Rectal smooth muscle tissue (tissue), 1 donor: ENCODE results near the gene KIF20A.
"Not testable (repeated sequence)": the region's sequence is repeated elsewhere in the genome, so short reads cannot be mapped to it uniquely, and the experiment has no call there.

Source experiments
- H3K27ac ChIP-seq: one replicate; pipeline ENCODE4 v1.7.0; 2013; ENCODE audit warnings: low read depth, low read length, inconsistent platforms
- H3K27me3 ChIP-seq: one replicate; pipeline ENCODE4 v1.7.0; 2013; ENCODE audit warnings: low read length; ENCODE audit not compliant: control insufficient read depth, insufficient read depth
- H3K36me3 ChIP-seq: one replicate; pipeline ENCODE4 v1.7.0; 2013; ENCODE audit warnings: low read length; ENCODE audit not compliant: control insufficient read depth, insufficient read depth
- H3K4me1 ChIP-seq: one replicate; pipeline ENCODE4 v1.7.0; 2013; ENCODE audit warnings: low read length; ENCODE audit not compliant: control insufficient read depth, insufficient read depth
- H3K4me3 ChIP-seq: one replicate; pipeline ENCODE4 v1.7.0; 2013; ENCODE audit warnings: low read length
- H3K9ac ChIP-seq: one replicate; pipeline ENCODE4 v1.7.0; 2013; ENCODE audit warnings: low read length

Gene KIF20A

DNA sequence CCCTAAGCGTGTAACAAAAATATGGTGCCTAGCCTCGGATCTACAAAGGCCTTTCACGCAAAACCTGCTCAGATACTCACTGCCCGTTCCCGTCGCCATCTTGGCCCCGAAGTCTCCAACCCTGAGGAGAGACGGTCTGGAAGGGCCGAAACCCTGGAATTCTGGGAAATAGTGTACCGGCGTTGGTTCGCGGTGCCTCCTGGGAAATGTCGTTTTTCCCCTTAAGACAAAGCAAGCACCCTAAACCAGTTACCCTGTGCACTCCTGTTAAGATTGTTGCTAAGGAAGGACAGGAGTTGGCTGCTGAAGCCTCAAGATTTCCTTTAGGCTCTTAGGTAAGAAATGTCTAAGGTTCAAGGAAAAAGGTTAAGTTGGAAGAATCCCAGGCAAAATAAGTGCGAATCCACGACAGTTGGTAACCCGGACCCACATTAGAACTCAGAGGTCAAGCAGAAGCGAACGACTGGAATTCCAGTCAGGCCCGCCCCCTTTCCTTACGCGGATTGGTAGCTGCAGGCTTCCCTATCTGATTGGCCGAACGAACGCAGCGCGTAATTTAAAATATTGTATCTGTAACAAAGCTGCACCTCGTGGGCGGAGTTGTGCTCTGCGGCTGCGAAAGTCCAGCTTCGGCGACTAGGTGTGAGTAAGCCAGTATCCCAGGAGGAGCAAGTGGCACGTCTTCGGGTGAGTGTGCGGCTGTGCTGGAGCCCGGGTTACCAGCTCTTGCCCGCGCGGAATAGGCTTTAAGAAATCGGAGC lies at the start of gene KIF20A, which contains the start of gene BRD8:
Gene KIF20A, plus strand, starts transcription at position 597 of the 761 bp plus-strand sequence. CDS start 569 bp downstream, outside the sequence.
Gene BRD8, minus strand, starts transcription at position 115 of the 761 bp plus-strand sequence. Its CDS starts 16 bp downstream, at position 99.
- H3K27me3 ChIP-seq = no peaks in the 10 kb centered on the region
- H3K9ac ChIP-seq = peak within 1 kb of the TSS; percentile 71
- H3K27ac ChIP-seq = peak within 1 kb of the TSS; percentile 89
- H3K36me3 ChIP-seq = peaks cover 3% of the 10 kb centered on the region
- H3K4me1 ChIP-seq = peaks cover 6% of the 10 kb centered on the region
- peak within 1 kb of the TSS; percentile 97 for H3K4me3 ChIP-seq

DNA sequence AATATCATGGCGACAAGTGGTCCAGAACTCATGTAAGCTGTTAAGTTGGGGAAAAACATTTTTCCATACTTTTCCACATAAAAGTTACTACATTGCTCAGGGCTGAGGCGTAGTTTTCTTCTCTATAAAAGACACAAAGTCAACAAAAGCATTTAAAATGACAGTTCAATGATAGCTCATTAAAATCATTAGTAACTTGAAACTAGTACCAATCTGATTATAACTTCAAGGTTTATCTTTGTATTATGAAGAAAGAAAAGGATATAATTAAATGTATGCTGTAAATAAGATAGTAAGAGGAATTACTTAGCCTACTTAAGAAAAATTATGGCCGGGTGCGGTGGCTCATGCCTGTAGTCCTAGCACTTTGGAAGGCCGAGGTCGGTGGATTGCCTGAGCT lies 49.6 kb upstream of the KIF20A start:
- no peaks in the 10 kb centered on the region for H3K36me3 ChIP-seq
- no peak overlapping the region for H3K9ac ChIP-seq
- no peak overlapping the region for H3K4me3 ChIP-seq
- no peaks in the 10 kb centered on the region for H3K4me1 ChIP-seq
- no peaks in the 10 kb centered on the region for H3K27me3 ChIP-seq
- no peak overlapping the region for H3K27ac ChIP-seq

DNA sequence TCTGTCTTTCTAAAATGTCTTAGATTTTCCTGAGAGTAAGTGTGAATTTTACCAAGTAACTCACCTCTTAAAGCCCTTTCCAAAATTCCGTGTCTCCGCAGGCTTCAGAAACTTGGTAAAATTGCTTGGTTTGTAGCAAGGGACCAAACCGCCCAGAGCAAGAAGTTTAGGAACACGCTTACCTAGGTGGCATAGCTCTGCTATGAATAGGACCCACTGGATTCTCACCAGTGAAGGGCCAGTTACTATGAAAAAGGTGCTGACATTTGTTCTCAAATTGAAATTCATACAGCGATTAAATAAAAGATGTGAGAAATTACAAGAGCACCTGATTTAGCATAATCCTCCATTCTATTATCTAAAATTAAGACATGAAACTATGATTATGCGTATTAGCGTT lies 46.4 kb upstream of the KIF20A start:
- Histone ChIP-seq H3K9ac (no peak overlapping the region), H3K4me3 (no peak overlapping the region), H3K36me3 (no peaks in the 10 kb centered on the region), H3K27ac (no peak overlapping the region), H3K4me1 (no peaks in the 10 kb centered on the region), H3K27me3 (no peaks in the 10 kb centered on the region)

DNA sequence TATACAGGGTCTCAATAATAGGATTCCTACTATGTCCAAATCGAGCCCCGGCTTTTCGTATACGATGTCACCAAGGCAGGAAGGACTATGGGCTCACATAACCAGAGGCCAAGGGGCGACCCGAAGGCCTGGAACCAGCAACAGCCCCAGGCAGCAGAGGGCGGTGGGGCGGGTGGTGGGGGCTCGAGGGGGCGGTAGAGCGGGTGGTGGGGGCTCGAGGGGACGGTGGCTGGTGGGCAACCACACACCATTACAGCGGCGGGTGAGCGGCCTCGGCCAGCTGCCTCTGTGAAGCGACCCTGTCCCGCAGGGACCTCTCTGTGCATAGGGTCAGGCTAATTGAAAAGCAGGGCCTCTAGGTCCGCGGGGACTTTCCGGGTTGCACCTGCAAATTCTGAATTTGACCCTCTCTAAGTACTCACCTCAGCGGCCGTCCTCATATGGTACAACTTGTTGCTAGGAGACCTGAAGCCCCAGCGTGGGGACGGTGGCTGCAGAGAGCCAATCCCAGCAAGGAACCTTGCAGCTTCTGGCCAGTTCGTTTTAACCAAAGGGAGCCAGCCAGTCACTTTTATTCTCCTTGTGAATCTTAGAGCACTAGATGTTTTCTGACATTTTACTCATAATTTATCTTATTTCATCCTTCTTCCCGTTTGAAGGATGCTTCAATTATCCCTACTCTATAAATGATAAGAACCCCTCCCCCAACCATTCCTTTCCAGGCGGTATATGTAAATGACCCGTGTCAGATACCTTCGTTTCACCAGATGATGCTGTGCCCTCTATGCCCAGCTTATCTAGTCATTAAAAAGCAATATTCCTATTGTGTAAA lies 39.7 kb upstream of the KIF20A start, which contains the start of gene NME5:
Gene NME5, minus strand, starts transcription at position 480 of the 832 bp plus-strand sequence. CDS start 648 bp downstream, outside the sequence.
- peak within 1 kb of the TSS; percentile 79 for H3K4me3 ChIP-seq
- no peak within 1 kb of the TSS for H3K27ac ChIP-seq
- no peak within 1 kb of the TSS for H3K9ac ChIP-seq
- H3K36me3 ChIP-seq = no peaks in the 10 kb centered on the region
- H3K4me1 ChIP-seq = no peaks in the 10 kb centered on the region
- H3K27me3 ChIP-seq = no peaks in the 10 kb centered on the region

DNA sequence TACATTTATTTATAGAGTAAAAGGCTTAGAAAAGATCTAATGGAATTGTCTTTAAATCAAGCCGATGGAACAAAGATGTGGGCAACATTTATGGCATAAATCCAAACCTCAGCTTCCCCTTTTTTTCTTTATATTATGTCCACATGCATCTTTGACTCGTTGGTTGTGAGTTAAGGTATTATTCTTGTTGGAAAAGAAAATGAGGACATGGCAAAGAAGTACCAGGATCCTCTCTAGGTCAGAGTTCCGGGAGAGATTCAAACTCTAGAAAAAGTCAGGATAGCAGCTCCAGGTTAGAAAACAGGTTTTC lies 39.2 kb upstream of the KIF20A start:
- H3K4me1 ChIP-seq = no peaks in the 10 kb centered on the region

DNA sequence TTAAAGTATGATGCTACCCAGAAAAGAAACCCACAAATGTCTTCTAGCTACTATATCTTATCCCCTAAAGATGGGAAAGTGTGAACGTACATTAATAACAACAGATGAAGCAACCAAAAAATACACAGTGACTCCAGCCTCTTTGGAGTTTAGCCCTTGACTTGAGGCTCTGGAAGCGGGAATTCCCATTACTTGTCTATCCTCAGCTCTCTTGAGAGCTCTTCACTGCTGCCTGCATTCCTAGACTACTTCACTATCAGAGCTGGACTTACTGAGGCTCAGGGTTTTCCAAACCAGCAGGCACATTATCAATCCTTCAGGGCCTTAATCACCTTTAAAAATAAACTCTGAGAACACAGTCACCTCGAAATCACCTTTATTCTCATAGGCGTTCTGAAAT lies 38.6 kb upstream of the KIF20A start:
- Histone ChIP-seq H3K27ac (no peak overlapping the region), H3K4me1 (no peaks in the 10 kb centered on the region), H3K9ac (no peak overlapping the region), H3K27me3 (no peaks in the 10 kb centered on the region), H3K36me3 (no peaks in the 10 kb centered on the region), H3K4me3 (no peak overlapping the region)

More for the DNA sequence above, 39.2 kb upstream of the KIF20A start:
- H3K9ac ChIP-seq = no peak overlapping the region
- H3K27ac ChIP-seq = no peak overlapping the region
- no peaks in the 10 kb centered on the region for H3K36me3 ChIP-seq
- no peaks in the 10 kb centered on the region for H3K27me3 ChIP-seq
- H3K4me3 ChIP-seq = no peak overlapping the region

DNA sequence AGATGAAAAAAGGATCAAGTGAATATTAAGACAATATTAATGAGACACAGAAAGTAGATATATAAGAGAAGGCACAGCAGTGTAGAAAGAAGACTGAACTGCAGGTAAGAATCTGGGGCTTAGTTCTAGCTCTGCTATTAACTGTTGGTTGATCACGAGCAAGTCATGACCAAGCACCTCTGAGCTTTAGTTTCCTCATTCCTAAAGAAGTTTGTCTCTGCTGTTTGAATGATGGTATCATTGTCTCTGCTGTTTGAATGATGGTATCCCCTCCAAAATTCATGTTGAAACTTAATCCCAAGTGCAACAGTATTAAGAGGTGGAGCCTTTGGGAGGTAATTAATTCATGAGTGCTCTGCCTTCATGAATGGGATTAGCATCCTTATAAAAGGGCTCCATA lies 37.2 kb upstream of the KIF20A start:
- Histone ChIP-seq H3K4me3 (no peak overlapping the region), H3K4me1 (no peaks in the 10 kb centered on the region), H3K27ac (no peak overlapping the region), H3K9ac (no peak overlapping the region), H3K27me3 (no peaks in the 10 kb centered on the region), H3K36me3 (no peaks in the 10 kb centered on the region)

DNA sequence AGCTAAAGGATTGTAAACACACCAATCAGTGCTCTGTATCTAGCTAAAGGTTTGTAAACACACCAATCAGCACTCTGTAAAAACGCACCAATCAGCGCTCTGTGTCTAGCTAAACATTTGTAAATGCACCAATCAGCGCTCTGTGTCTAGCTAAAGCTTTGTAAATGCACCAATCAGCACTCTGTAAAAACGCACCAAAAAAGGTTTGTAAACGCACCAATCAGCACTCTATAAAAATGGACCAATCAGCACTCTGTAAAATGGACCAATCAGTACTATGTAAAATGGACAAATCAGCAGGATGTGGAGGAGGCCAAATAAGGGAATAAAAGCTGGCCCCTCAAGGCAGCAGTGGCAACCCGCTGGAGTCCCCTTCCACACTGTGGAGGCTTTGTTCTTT lies 35.3 kb upstream of the KIF20A start:
- H3K4me3 ChIP-seq, H3K4me1 ChIP-seq, H3K36me3 ChIP-seq: not testable (repeated sequence)

DNA sequence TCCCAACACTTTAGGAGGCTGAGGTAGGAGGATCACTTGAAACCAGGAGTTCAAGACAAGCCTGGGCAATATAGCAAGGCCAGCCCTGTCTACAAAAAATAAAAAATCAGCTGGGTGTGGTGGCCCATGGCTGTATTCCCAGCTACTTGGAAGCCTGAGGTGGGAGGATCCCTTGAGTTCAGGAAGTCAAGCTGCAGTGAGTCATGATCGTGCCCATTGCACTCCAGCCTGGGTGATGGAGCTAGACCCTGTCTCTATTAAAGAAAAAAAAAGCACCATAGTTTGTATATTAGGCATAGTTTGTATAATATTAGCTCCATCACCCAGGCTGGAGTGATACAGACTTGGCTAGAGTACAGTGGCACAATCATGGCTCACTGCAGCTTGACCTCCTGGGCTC lies 30.1 kb upstream of the KIF20A start:
- no peaks in the 10 kb centered on the region for H3K36me3 ChIP-seq
- no peak overlapping the region for H3K9ac ChIP-seq
- no peaks in the 10 kb centered on the region for H3K4me1 ChIP-seq
- H3K27ac ChIP-seq = no peak overlapping the region
- no peak overlapping the region for H3K4me3 ChIP-seq
- H3K27me3 ChIP-seq = no peaks in the 10 kb centered on the region

More for the DNA sequence above, 35.3 kb upstream of the KIF20A start:
- H3K9ac ChIP-seq, H3K27ac ChIP-seq, H3K27me3 ChIP-seq: not testable (repeated sequence)

DNA sequence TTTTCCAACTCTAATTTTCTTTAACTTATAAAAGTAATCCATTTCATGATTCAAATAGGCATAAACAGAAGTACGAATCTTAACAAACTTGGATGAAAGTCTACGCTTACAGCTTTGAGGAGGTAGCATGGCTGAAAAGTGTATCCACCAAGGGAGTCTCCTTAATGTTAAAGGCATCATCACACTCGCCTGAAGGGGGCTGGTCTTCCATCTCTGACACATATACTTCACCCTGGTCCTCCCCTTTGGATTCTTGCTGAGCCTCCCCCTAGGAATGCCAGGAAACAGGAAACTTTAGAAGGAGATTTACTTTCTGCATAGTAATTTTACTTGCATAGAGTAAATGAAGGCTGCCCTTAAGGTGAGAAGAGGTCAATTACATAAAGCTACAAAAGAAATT lies 29.4 kb upstream of the KIF20A start:
- Histone ChIP-seq H3K9ac (no peak overlapping the region), H3K4me1 (no peaks in the 10 kb centered on the region), H3K4me3 (no peak overlapping the region), H3K27ac (no peak overlapping the region), H3K36me3 (no peaks in the 10 kb centered on the region), H3K27me3 (no peaks in the 10 kb centered on the region)

DNA sequence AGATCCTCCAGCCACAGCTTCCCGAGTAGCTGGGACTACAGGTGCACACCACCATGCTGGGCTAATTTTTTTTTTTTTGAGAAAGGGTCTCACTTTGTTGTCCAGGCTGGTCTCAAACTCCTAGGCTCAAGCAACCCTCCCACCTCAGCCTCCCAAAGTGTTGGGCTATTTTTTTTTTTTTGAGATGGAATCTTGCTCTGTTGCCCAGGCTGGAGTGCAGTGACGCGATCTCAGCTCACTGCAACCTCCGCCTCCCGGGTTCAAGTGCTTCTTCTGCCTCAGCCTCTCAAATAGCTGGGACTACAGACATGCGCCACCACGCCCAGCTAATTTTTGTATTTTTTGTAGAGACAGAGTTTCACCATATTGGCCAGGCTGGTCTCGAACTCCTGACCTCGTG lies 22.9 kb upstream of the KIF20A start:
- H3K4me1 ChIP-seq, H3K9ac ChIP-seq, H3K27ac ChIP-seq, H3K4me3 ChIP-seq, H3K27me3 ChIP-seq: not testable (repeated sequence)
- peaks cover 30% of the 10 kb centered on the region for H3K36me3 ChIP-seq

DNA sequence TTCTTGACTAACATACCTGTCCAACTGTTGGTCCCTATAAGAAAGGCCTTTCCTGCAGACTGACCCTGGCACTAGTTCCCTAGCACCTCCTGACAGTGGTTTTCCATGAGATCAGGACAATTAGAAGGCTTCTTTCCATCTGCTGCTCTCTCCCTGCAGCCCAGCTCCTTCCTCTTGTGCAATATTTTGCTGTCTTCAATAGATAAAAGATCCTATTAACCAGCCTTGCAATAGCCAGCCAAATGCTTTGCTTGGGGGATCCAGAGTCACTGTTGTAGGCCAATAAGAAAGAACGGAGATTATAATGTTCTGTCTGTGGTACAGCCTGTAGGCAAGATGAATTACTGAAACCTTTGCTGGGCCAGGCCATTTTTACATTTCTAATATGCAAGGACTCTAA lies 21.3 kb upstream of the KIF20A start:
- Histone ChIP-seq H3K4me3 (no peak overlapping the region), H3K27ac (no peak overlapping the region), H3K36me3 (peaks cover 39% of the 10 kb centered on the region), H3K4me1 (no peaks in the 10 kb centered on the region), H3K9ac (no peak overlapping the region), H3K27me3 (no peaks in the 10 kb centered on the region)
